GM23338 (cell line): Measurements from ENCODE around the gene ETAA1. TPM values are rescaled to one million over a fixed set of nuclear protein-coding genes. Genes with fewer than 3 reads are reported as not detected.

Source experiments
- ATAC-seq: fragments of 200-7000 bp; cut with Tn5 transposase; 3 replicates; pipeline ENCODE4 v1.9.1; 2020
- DNase-seq: peaks from one replicate; pipeline ENCODE4 v3.0.0-alpha.2; 2015; ENCODE audit warnings: low spot score
- H2AFZ ChIP-seq: fragments of 200-600 bp; sonication (generic); 2 replicates; pipeline ENCODE4 v1.8.0; 2016; ENCODE audit warnings: antibody characterized with exemption, mild to moderate bottlenecking, moderate library complexity
- H3F3A ChIP-seq: fragments of 200-600 bp; sonication (generic); replicated peaks from 2 replicates; pipeline ENCODE4 v1.8.0; 2017; ENCODE audit warnings: antibody characterized with exemption, mixed run types, low read depth
- H3K27ac ChIP-seq: fragments of 200-600 bp; sonication (generic); 2 replicates; pipeline ENCODE4 v1.6.1; 2016; ENCODE audit warnings: low read depth
- H3K27me3 ChIP-seq: fragments of 200-600 bp; sonication (generic); 2 replicates; pipeline ENCODE4 v1.8.0; 2016; ENCODE audit warnings: mild to moderate bottlenecking, mixed run types, moderate library complexity; ENCODE audit not compliant: insufficient read depth
- H3K36me3 ChIP-seq: fragments of 200-600 bp; sonication (generic); 2 replicates; pipeline ENCODE4 v1.8.0; 2016; ENCODE audit warnings: mild to moderate bottlenecking; ENCODE audit not compliant: insufficient read depth
- H3K4me1 ChIP-seq: fragments of 200-600 bp; sonication (generic); 2 replicates; pipeline ENCODE4 v1.8.0; 2016; ENCODE audit warnings: mild to moderate bottlenecking, moderate library complexity; ENCODE audit not compliant: insufficient read depth
- H3K4me2 ChIP-seq: fragments of 200-600 bp; sonication (generic); 2 replicates; pipeline ENCODE4 v1.7.1; 2017; ENCODE audit warnings: mixed run types
- H3K4me3 ChIP-seq: fragments of 200-600 bp; sonication (generic); 2 replicates; pipeline ENCODE4 v1.6.1; 2016; ENCODE audit warnings: mixed run types
- H3K79me2 ChIP-seq: fragments of 200-600 bp; sonication (generic); replicated peaks from 2 replicates; pipeline ENCODE4 v1.8.0; 2017; ENCODE audit warnings: mild to moderate bottlenecking; ENCODE audit not compliant: insufficient read depth
- H3K9me2 ChIP-seq: fragments of 200-600 bp; sonication (generic); 2 replicates; pipeline ENCODE4 v1.8.0; 2017; ENCODE audit not compliant: insufficient read depth
- H4K20me1 ChIP-seq: fragments of 200-600 bp; sonication (generic); replicated peaks from 2 replicates; pipeline ENCODE4 v1.8.0; 2017; ENCODE audit warnings: mild to moderate bottlenecking; ENCODE audit not compliant: insufficient read depth
- H3K27ac Mint-ChIP-seq: 2 replicates; pipeline ENCODE4 v1.8.0; 2020; ENCODE audit warnings: inconsistent platforms, mild to moderate bottlenecking, moderate library complexity, mixed read lengths
- H3K27me3 Mint-ChIP-seq: 3 replicates; pipeline ENCODE4 v1.8.0; 2022; ENCODE audit warnings: low read depth, mild to moderate bottlenecking, moderate library complexity, mixed read lengths, inconsistent platforms; ENCODE audit not compliant: insufficient read depth, poor library complexity
- H3K36me3 Mint-ChIP-seq: 3 replicates; pipeline ENCODE4 v1.8.0; 2021; ENCODE audit warnings: low read depth, mild to moderate bottlenecking, inconsistent platforms, moderate library complexity, mixed read lengths
- H3K4me1 Mint-ChIP-seq: 3 replicates; pipeline ENCODE4 v1.8.0; 2020; ENCODE audit warnings: mild to moderate bottlenecking, inconsistent platforms, mixed read lengths
- H3K4me3 Mint-ChIP-seq: 3 replicates; pipeline ENCODE4 v1.8.0; 2021; ENCODE audit warnings: moderate library complexity, mild to moderate bottlenecking, inconsistent platforms, mixed read lengths
- H3K9me3 Mint-ChIP-seq: 3 replicates; pipeline ENCODE4 v1.8.0; 2020; ENCODE audit warnings: moderate library complexity, mild to moderate bottlenecking, inconsistent platforms, mixed read lengths
- NANOG ChIP-seq: IDR thresholded peaks from 2 replicates; pipeline ENCODE4 v1.6.1; 2016; ENCODE audit warnings: antibody characterized with exemption, borderline replicate concordance
- ZNF462 ChIP-seq: fragments of 250-450 bp; sonication (Bioruptor Pico); IDR thresholded peaks from 2 replicates; pipeline ENCODE4 v1.5.0; 2020; ENCODE audit warnings: mild to moderate bottlenecking, moderate library complexity
- polyA plus RNA-seq: library from polyadenylated mRNA; unstranded; fragments of >200 nt; fragmentation: Nextera tagmentation; extraction: Ambion mirVana; gene quantifications from 2 replicates; pipeline ENCODE4 v1.2.1, GENCODE V29; 2016
- total RNA-seq: library from RNA; depleted of rRNA; stranded (reverse); fragments of >200 nt; shearing (Covaris generic); gene quantifications from 2 replicates; pipeline ENCODE4 v1.2.3, GENCODE V29; 2014

Gene ETAA1
- total and polyA plus RNA-seq, 2 experiments from 2014 or later: 22.2 to 45.5 TPM

- Mint-ChIP-seq H3K27me3 (no peaks in the 10 kb centered on the region), H3K4me1 (peaks cover 39% of the 10 kb centered on the region)
- peak overlapping the region; percentile 47 for H3K4me2 ChIP-seq
These were observed 8.5 kb upstream of the ETAA1 start for GRCh38 chr2:67388680-67389079.

More at GRCh38 chr2:67388680-67389079, 8.5 kb upstream of the ETAA1 start:
- Histone ChIP-seq H2AFZ (no peak overlapping the region), H3F3A (no peaks in the 10 kb centered on the region), H3K36me3 (no peaks in the 10 kb centered on the region), H3K27ac (peak overlapping the region; percentile 91), H3K27me3 (no peaks in the 10 kb centered on the region), H3K4me1 (peaks cover 37% of the 10 kb centered on the region), H3K79me2 (no peaks in the 10 kb centered on the region), H4K20me1 (no peaks in the 10 kb centered on the region), H3K9me2 (no peaks in the 10 kb centered on the region), H3K4me3 (peak overlapping the region; percentile 5; the same call in 1 of the 2 replicates)
- Mint-ChIP-seq H3K27ac (peak overlapping the region; percentile 93), H3K4me3 (peak overlapping the region; percentile 21; the same call in 2 of the 3 replicates), H3K9me3 (no peaks in the 10 kb centered on the region), H3K36me3 (no peaks in the 10 kb centered on the region)
- TF ChIP-seq NANOG (no peak), ZNF462 (CRISPR knock-in tag) (peak; percentile 67; the same call in 1 of the 2 replicates)
- peak; percentile 44 for DNase-seq
- peak; percentile 87 for ATAC-seq
